ENCODE results near the gene GPR39.
"Not testable (repeated sequence)": the region's sequence is repeated elsewhere in the genome, so short reads cannot be mapped to it uniquely, and the experiment has no call there.

The GPR39 gene

GRCh38 chr2:132416723-132417395 is at the start of gene GPR39:
Gene GPR39, plus strand, starts transcription at chr2:132416805.
- no peak for DNase-seq

- DNase-seq: no peak
These were observed 48.4 kb upstream of the GPR39 start for GRCh38 chr2:132368191-132368590.

- no peak for DNase-seq
These were observed 44.3 kb upstream of the GPR39 start for GRCh38 chr2:132372276-132372675.

GRCh38 chr2:132373391-132374135 is 43.0 kb upstream of the GPR39 start:
- DNase-seq: no peak

GRCh38 chr2:132374151-132374550 is 42.5 kb upstream of the GPR39 start:
- no peak for DNase-seq

- no peak for DNase-seq
These were observed 42.1 kb upstream of the GPR39 start for GRCh38 chr2:132374551-132374950.

- DNase-seq: no peak
These were observed 41.6 kb upstream of the GPR39 start for GRCh38 chr2:132374961-132375360.

- DNase-seq: no peak
These were observed 35.2 kb upstream of the GPR39 start for GRCh38 chr2:132381376-132381775.

GRCh38 chr2:132383956-132384355 is 32.6 kb upstream of the GPR39 start:
- no peak for DNase-seq

GRCh38 chr2:132384491-132385151 is 32.0 kb upstream of the GPR39 start:
- no peak for DNase-seq

GRCh38 chr2:132387126-132387525 is 29.5 kb upstream of the GPR39 start:
- no peak for DNase-seq

- no peak for DNase-seq
These were observed 26.5 kb upstream of the GPR39 start for GRCh38 chr2:132390076-132390475.

- DNase-seq: no peak
These were observed 25.2 kb upstream of the GPR39 start for GRCh38 chr2:132391378-132391777.

GRCh38 chr2:132392221-132392620 is 24.4 kb upstream of the GPR39 start:
- DNase-seq: no peak

- no peak for DNase-seq
These were observed 23.7 kb upstream of the GPR39 start for GRCh38 chr2:132392879-132393278.

- DNase-seq: not testable (repeated sequence)
These were observed 19.6 kb upstream of the GPR39 start for GRCh38 chr2:132397042-132397441.

- no peak for DNase-seq
These were observed 16.3 kb upstream of the GPR39 start for GRCh38 chr2:132400169-132400900.

- no peak for DNase-seq
These were observed 15.7 kb upstream of the GPR39 start for GRCh38 chr2:132400901-132401240.

GRCh38 chr2:132401326-132401725 is 15.3 kb upstream of the GPR39 start:
- no peak for DNase-seq

- no peak for DNase-seq
These were observed 13.5 kb upstream of the GPR39 start for GRCh38 chr2:132403146-132403545.

- no peak for DNase-seq
These were observed 12.5 kb upstream of the GPR39 start for GRCh38 chr2:132404056-132404455.

GRCh38 chr2:132407784-132408183 is 8.8 kb upstream of the GPR39 start:
- no peak for DNase-seq

- DNase-seq: no peak
These were observed 4.6 kb upstream of the GPR39 start for GRCh38 chr2:132412021-132412420.

GRCh38 chr2:132414081-132414480 is 2.5 kb upstream of the GPR39 start:
- DNase-seq: no peak

Measured in COR-L47 (cell line).